OCI-LY7 (cell line): ENCODE measurements around the gene NT5M.

Experiments
- EZH2phosphoT487 ChIP-seq: fragments of 200-600 bp; sonication (generic); IDR thresholded peaks from 2 replicates; pipeline ENCODE4 v1.6.1; 2018; ENCODE audit warnings: low read depth, borderline replicate concordance, mild to moderate bottlenecking, mixed run types, antibody characterized with exemption, low read length, moderate library complexity, mixed read lengths
- TF ChIP-seq, protein P1 (sequence below): fragments of 200-600 bp; sonication (generic); conservative IDR thresholded peaks from 2 replicates; pipeline ENCODE4 v1.5.1; 2014; ENCODE audit warnings: mild to moderate bottlenecking, antibody characterized with exemption, low read length, moderate library complexity, mixed read lengths

DNA sequence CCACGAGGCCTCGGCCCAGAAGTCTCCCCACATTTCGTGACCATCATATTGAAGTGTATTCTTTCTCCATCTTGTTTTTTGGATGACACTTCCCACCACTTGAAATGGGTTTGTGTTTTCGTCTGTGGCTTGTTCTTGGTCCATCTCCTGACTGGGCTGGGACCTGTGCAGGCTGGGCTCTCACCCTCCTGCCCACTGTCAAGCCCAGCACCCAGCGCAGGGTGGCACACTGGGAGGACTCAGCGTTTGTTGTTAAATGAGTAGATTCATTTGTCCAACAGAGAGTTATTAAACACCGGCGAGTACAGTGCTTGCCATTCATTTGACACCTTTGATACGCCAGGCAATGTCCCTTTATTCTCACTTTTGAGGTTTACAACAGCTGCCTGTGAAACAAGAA, 22.6 kb downstream of the NT5M start:
- TF ChIP-seq, protein P1, sequence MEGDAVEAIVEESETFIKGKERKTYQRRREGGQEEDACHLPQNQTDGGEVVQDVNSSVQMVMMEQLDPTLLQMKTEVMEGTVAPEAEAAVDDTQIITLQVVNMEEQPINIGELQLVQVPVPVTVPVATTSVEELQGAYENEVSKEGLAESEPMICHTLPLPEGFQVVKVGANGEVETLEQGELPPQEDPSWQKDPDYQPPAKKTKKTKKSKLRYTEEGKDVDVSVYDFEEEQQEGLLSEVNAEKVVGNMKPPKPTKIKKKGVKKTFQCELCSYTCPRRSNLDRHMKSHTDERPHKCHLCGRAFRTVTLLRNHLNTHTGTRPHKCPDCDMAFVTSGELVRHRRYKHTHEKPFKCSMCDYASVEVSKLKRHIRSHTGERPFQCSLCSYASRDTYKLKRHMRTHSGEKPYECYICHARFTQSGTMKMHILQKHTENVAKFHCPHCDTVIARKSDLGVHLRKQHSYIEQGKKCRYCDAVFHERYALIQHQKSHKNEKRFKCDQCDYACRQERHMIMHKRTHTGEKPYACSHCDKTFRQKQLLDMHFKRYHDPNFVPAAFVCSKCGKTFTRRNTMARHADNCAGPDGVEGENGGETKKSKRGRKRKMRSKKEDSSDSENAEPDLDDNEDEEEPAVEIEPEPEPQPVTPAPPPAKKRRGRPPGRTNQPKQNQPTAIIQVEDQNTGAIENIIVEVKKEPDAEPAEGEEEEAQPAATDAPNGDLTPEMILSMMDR = no peak
- TF ChIP-seq EZH2phosphoT487 = no peak
